Activated CD4-positive, alpha-beta T cell treated with anti-CD3 and anti-CD28 coated beads, Interleukin-2, amount 10 ng/mL, durations not matched to agents 7 days and 5 days (primary cell): ENCODE measurements around the gene PRSS50. TPM values are rescaled to one million over a fixed set of nuclear protein-coding genes. Genes with fewer than 3 reads are reported as not detected.
"Not testable (repeated sequence)": the region's sequence is repeated elsewhere in the genome, so short reads cannot be mapped to it uniquely, and the experiment has no call there.

Experiments
- CTCF ChIA-PET: fragments of 350-600 bp; sonication (Branson Sonifier 250); formaldehyde crosslinking; loops from one replicate; lab custom pipeline; 2021; ENCODE audit warnings: antibody characterized with exemption; lab: Charles Lee
- POLR2A ChIA-PET: fragments of 350-600 bp; sonication (Branson Sonifier 250); formaldehyde crosslinking; loops from one replicate; lab custom pipeline; 2021; ENCODE audit warnings: antibody characterized with exemption; lab: Charles Lee
- DNase-seq: peaks from one replicate; pipeline ENCODE4 v3.0.0-alpha.2; 2020
- H3K27ac Mint-ChIP-seq: one replicate; pipeline ENCODE4 v1.8.0; 2021; ENCODE audit warnings: mild to moderate bottlenecking, moderate library complexity, mixed read lengths
- H3K27me3 Mint-ChIP-seq: one replicate; pipeline ENCODE4 v1.8.0; 2021; ENCODE audit warnings: mixed read lengths
- H3K36me3 Mint-ChIP-seq: one replicate; pipeline ENCODE4 v1.8.0; 2021; ENCODE audit warnings: low read depth, mixed read lengths
- H3K4me1 Mint-ChIP-seq: one replicate; pipeline ENCODE4 v1.8.0; 2021; ENCODE audit warnings: mixed read lengths
- H3K4me3 Mint-ChIP-seq: one replicate; pipeline ENCODE4 v1.8.0; 2021; ENCODE audit warnings: mild to moderate bottlenecking, moderate library complexity, mixed read lengths
- H3K9me3 Mint-ChIP-seq: one replicate; pipeline ENCODE4 v1.8.0; 2021; ENCODE audit warnings: mixed read lengths
- total RNA-seq, 2 experiments: library from RNA; stranded (reverse); gene quantifications; one replicate each; pipeline ENCODE4 v1.2.3, GENCODE V29; 2021

The PRSS50 gene
- total RNA-seq, 2 experiments from 2014 or later = not detected

DNA sequence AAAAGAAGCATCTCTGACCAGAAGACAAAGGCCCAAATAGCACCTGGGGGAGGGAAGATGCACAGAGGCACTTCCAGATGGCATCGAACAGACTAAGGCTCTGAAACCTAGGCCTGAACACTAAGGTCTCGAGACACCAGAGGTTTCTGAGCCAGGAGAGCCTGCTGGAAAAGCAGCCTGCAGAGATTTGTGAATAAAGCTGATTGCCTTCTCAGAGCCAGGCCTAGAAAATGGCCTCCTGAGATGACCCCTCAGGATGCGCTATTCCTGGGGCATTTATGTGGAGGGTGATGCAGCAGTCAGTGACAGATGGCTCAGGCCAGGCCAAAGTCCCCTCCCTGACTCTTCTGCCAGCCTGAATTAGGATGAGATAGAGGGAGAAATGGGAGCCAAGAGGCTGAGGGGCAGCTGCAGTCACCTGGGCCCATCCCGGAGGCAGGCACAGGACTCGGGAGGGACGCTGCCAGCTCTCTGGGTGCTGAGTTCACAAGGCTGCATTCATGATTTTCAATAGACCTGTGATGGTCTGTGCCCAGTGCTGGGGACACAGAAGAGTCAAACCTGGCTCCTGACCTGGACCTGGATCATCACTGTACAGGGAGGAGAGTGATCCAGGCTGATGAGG is 6.9 kb downstream of the PRSS50 start:
- H3K36me3 Mint-ChIP-seq = no peaks in the 10 kb centered on the region
- H3K4me3 Mint-ChIP-seq = no peak overlapping the region
- CTCF ChIA-PET = no interaction called here
- DNase-seq = no peak
- no peaks in the 10 kb centered on the region for H3K27me3 Mint-ChIP-seq
- POLR2A ChIA-PET = no interaction called here
- H3K27ac Mint-ChIP-seq = no peak overlapping the region
- H3K9me3 Mint-ChIP-seq = no peaks in the 10 kb centered on the region
- no peaks in the 10 kb centered on the region for H3K4me1 Mint-ChIP-seq

DNA sequence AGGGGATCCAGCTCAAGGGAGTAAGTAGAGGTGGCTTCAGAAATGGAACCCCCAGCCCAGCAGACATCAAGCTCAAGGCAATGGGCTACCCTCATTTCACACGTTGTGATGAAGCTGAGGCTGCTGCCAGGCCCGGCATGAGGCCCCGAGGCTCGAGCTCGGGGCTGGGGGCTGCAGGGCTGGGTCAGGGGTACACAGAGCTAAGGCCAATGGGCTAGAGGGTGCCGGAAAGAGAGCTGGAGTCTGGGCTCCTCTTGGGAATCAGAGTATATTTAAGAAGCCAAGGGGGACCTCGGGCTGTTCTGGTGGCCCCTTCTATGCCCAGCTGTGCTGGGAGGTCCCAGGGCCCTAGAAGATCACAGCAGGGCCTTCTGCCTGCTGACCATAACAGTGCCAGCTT is 7.4 kb downstream of the PRSS50 start:
- Mint-ChIP-seq H3K9me3 (no peaks in the 10 kb centered on the region), H3K27me3 (no peaks in the 10 kb centered on the region), H3K36me3 (no peaks in the 10 kb centered on the region), H3K4me1 (no peaks in the 10 kb centered on the region), H3K27ac (no peak overlapping the region), H3K4me3 (no peak overlapping the region)
- POLR2A ChIA-PET = no interaction called here
- no peak for DNase-seq
- CTCF ChIA-PET = no interaction called here

DNA sequence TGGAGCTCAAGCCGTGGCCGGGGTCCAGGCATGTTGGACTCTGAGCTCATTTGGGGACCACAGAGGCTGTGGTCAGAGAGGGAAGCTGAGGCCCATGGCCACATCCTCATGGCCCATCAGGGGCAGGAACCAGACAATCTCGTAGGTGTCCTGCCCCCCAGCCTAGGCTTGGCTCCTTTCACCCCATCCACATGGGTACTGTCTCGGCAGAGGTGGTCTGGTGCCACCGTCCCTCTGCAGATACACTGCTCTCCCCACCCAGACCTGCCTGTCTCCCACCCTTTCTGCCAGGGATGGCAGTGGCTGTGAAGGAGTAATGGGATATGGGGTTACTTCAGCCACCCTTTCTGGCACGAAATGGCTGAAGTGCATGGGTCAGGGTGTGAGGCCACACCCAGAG is 7.9 kb downstream of the PRSS50 start:
- Mint-ChIP-seq H3K4me3 (no peak overlapping the region), H3K27me3 (no peaks in the 10 kb centered on the region), H3K9me3 (no peaks in the 10 kb centered on the region), H3K36me3 (no peaks in the 10 kb centered on the region), H3K4me1 (no peaks in the 10 kb centered on the region), H3K27ac (no peak overlapping the region)
- no peak for DNase-seq
- CTCF ChIA-PET = no interaction called here
- POLR2A ChIA-PET = no interaction called here

DNA sequence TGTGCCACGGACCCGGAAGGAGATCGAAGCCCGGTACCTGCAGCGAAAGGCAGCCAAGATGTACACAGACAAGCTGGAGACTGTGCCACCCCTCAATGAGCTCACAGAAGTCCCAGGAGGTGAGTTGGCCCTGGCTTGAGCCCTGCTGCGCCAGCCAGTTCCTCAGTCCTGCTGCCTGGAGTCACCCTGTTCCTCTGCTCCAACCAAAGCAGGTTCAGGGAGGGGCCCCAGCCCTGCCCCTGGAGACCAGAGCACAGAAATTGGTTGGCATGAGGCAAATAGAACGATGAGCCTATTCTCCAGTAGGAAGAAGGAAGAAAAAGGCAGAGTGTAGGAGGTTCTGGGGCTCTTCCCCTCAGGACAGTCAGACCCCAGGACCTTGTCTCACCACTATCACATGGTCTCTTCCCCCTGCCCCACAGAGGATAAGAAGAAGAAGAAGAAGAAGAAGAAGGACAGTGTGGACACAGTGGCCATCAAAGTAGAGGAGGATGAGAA is 8.5 kb downstream of the PRSS50 start:
- Mint-ChIP-seq H3K36me3 (no peaks in the 10 kb centered on the region), H3K4me1 (no peaks in the 10 kb centered on the region), H3K9me3 (no peaks in the 10 kb centered on the region), H3K27me3 (no peaks in the 10 kb centered on the region), H3K4me3 (no peak overlapping the region), H3K27ac (no peak overlapping the region)
- POLR2A ChIA-PET = no interaction called here
- no peak for DNase-seq
- CTCF ChIA-PET = no interaction called here

DNA sequence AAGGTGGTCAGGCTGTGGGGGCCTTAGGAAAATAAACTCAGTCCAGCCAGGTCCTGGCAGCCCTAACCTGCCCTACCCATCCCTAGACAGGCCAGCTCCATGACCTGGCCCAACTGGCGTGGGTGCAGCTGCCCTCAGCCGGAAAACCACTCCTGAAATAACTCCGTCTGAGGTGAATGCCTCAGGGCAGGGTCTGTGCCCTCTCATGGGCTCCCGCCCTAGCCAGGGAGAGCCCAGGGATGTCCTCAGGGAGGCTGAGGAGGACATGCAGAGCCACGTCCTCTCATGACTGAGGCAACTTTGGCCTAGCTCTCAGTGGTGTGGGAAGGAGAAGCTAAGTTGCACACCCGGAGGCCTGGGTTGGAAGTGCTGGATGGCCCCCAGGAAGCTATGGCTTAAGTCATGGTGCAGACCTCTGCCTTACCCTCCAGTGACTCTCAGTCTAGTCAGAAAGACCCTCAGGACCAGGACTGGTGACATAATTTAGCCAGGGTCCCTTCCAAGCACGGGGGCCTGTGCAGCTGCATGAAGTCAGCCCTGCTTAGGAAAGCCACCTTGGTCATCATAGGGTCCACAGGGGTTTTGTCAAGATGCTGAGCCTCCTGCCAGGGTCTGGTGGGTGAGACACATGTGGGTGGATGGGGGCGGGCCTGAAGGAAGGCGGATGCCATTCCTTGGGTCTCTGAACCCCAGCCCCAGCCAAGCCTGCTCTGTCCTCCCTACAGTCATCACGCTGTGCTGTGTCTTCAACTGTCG is 9.1 kb downstream of the PRSS50 start:
- Mint-ChIP-seq H3K27me3 (no peaks in the 10 kb centered on the region), H3K9me3 (no peaks in the 10 kb centered on the region), H3K36me3 (no peaks in the 10 kb centered on the region), H3K4me1 (no peaks in the 10 kb centered on the region), H3K27ac (no peak overlapping the region), H3K4me3 (no peak overlapping the region)
- ChIA-PET CTCF (interaction anchor here (1.1 to 1.2 kb wide), 2 partner anchors 9 to 186 kb away, joined by 3 read pairs; partner anchors contain the start of gene PRSS50), POLR2A (no interaction called here)
- DNase-seq = no peak

DNA sequence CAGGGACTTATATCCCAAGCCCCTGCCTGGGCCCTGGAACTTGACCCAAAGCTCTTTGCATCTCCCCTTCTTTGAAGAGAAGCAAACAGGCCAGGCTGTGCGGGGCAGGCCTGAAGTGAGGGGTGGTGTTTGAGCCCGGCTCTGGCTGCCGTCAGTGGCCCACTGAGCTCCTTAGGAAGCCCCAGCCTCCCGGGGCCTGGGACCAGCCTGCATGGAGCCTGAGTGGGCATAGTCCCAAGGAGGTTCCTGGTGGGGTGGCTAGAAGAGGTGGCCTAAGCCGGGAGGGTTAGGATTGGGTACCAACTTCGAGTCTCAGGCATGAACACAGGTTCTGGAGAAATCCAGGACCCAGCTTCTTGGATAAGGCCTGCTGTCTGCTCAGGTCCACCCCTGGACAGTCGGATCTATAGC is 10.1 kb downstream of the PRSS50 start:
- H3K36me3 Mint-ChIP-seq = no peaks in the 10 kb centered on the region
- H3K4me1 Mint-ChIP-seq = no peaks in the 10 kb centered on the region
- ChIA-PET CTCF (interaction anchor here (0.9 to 1.2 kb wide), 4 partner anchors 8 to 187 kb away, joined by 3 to 4 read pairs (median 3); partner anchors contain the start of gene PRSS50), POLR2A (no interaction called here)
- DNase-seq = no peak
- H3K4me3 Mint-ChIP-seq = no peak overlapping the region
- no peaks in the 10 kb centered on the region for H3K9me3 Mint-ChIP-seq
- H3K27me3 Mint-ChIP-seq = peaks cover under 1% of the 10 kb centered on the region
- H3K27ac Mint-ChIP-seq = no peak overlapping the region

DNA sequence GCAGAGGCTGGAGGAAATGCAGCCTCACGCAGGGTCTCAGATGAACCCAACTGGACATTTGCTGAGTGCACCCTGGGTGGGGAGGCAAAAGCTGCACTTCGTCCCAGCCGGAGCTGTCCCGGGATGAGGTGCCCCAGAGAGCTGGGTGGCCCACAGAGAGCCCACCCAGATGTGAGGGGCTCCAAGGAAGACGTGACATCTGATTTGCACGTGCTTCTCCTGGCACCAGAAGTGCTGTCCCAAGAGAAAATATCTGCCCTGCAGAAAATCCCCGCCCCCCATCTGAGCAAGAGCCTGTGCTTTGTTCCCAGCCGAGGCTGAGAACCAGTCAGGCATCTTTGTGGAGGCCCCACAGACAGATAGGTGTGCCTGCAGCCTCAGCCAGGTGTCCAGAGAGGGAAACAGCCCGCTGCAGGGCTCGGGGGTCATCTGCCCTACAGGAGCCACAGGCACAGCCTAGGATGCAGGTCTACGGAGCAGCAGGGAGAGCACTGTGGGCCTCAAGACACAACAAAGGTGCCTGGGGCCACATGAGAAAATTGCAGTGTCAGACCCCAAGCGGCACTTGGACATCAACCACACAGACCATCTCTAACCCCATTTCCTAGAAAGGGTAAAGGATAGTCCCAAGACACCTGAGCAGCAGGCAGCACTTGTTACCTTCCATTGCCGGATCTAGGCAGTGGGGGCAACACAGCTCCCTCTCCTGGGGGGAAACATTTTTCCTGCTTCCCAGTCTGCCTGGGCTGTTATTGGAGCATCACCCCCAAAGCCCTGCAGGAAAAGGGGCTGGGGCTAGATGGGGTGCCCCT is 10.7 kb downstream of the PRSS50 start:
- Mint-ChIP-seq H3K27me3 (peaks cover 7% of the 10 kb centered on the region), H3K9me3 (no peaks in the 10 kb centered on the region), H3K4me3 (no peak overlapping the region), H3K27ac (no peak overlapping the region), H3K4me1 (peaks cover 2% of the 10 kb centered on the region), H3K36me3 (no peaks in the 10 kb centered on the region)
- no peak for DNase-seq
- ChIA-PET POLR2A (no interaction called here), CTCF (interaction anchor here (0.9 to 1.2 kb wide), 3 partner anchors 9 to 14 kb away, joined by 3 to 4 read pairs (median 3); no protein-coding TSS in a partner anchor)

DNA sequence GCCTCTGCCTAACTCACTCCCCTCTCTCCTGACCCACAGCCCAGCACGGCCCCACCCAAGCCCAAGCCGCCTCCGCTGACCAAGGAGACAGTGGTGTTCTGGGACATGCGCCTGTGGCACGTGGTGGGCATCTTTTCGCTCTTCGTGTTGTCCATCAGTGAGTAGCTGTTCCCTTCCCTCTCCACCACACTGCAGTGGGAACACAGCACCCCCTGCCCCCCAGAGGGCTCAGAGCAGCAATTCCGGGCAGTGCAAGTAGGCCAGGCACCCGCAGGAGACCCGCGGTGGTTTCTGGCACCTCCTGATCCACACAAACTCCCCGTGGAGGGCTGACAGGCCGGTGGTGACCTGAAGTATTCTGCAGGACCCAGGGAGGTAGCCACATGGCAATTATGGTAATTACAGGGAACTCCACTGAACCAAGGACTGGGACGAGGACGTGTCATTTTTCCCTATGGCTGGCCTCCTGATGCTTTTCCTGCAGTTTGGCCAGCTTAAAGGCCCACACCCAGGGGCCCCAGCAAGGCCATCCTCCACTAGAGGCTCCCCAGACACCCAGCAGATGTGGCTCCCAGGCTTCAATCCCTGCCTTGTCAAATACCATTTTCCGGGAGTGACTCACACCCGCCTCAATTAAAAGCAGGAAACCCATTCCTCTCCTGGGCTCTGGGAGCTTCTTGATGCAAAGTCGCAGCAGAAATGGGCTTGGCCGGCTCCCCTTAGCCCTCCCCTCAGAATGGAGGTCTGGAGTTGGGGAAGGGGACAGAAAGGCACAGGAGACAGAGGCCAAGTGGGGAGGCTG is 11.7 kb downstream of the PRSS50 start:
- CTCF ChIA-PET = interaction anchor here (0.6 to 1.2 kb wide), 4 partner anchors 9 to 44 kb away, joined by 3 to 4 read pairs (median 3); no protein-coding TSS in a partner anchor
- Mint-ChIP-seq H3K9me3 (no peaks in the 10 kb centered on the region), H3K36me3 (no peaks in the 10 kb centered on the region), H3K27ac (no peak overlapping the region), H3K4me3 (no peak overlapping the region), H3K4me1 (peaks cover 6% of the 10 kb centered on the region), H3K27me3 (peaks cover 12% of the 10 kb centered on the region)
- POLR2A ChIA-PET = no interaction called here
- DNase-seq = no peak

DNA sequence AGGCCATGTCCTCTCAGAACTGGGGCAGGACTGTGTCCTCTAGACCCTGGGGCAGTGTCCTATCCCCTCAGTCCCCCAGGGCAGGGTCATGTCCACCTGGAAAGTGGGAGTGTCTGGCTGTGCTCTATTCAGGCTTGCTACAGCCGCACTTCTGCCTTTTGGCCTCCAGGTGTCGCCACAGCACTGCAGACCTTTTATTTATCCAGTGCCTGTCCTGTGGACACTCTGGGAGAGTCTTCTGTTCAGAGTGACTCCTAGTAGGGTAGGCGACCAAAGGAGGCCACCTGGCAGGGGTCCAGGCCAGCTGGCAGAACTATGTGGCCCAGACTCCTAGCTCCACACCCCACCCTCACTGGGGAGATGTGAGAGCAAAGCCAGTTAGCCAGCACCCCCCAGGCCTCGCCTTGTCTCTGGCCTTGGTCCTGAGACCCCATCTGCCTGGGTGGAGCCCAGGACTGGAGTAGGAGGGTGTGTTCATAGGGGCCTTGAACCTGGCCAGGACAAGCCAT is 12.6 kb downstream of the PRSS50 start:
- Mint-ChIP-seq H3K27ac (no peak overlapping the region), H3K4me1 (peaks cover 6% of the 10 kb centered on the region), H3K36me3 (no peaks in the 10 kb centered on the region), H3K4me3 (no peak overlapping the region), H3K9me3 (no peaks in the 10 kb centered on the region), H3K27me3 (peaks cover 15% of the 10 kb centered on the region)
- ChIA-PET CTCF (interaction anchor here (0.6 to 1.2 kb wide), 3 partner anchors 10 to 43 kb away, joined by 3 to 4 read pairs (median 3); no protein-coding TSS in a partner anchor), POLR2A (no interaction called here)
- DNase-seq = peak; percentile 74

DNA sequence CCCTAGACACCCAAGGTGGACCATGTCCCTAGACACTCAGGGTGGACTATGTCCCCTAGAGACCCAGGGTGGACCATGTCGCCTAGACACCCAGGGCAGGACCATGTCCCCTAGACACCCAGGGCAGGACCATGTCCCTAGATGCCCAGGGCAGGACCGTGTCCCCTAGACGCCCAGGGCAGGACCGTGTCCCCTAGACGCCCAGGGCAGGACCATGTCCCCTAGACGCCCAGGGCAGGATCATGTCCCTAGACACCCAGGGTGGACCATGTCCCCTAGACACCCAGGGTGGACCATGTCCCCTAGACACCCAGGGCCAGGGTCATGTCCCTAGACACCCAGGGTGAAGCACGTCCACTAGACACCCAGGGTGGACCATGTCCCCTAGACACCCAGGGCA is 13.3 kb downstream of the PRSS50 start:
- CTCF ChIA-PET, H3K36me3 Mint-ChIP-seq, POLR2A ChIA-PET, H3K4me3 Mint-ChIP-seq, DNase-seq, H3K4me1 Mint-ChIP-seq, H3K9me3 Mint-ChIP-seq, H3K27ac Mint-ChIP-seq: not testable (repeated sequence)
- H3K27me3 Mint-ChIP-seq = peaks cover 15% of the 10 kb centered on the region

DNA sequence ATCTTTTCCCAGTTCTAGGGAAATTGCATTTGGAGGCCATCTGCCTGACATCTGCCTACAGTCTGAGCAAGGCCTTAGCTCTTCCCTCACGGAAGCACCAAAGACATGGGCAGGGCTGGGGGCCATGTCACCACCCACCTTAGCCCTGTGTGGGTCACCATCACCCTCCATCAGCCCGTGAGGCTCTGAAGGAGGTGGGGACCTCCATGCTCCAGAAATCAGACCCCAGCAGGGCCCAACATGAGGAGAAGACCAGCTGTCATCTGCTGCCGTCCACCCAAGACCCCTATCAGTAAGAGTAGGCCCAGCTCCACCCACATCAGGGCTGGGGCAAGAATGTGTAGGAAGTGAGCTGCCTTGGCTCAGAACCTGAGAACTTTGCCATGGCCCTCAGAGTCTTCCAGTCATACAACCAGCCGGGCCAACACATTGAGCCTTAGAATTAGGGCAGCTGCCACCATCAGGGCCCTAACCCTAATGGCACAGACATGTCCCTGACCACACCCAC is 14.6 kb downstream of the PRSS50 start:
- peak overlapping the region; percentile 36 for H3K27ac Mint-ChIP-seq
- H3K27me3 Mint-ChIP-seq = peaks cover 15% of the 10 kb centered on the region
- POLR2A ChIA-PET = no interaction called here

More for the DNA sequence above, 14.6 kb downstream of the PRSS50 start:
- no peaks in the 10 kb centered on the region for H3K9me3 Mint-ChIP-seq
- peaks cover 6% of the 10 kb centered on the region for H3K4me1 Mint-ChIP-seq
- H3K4me3 Mint-ChIP-seq = no peak overlapping the region
- CTCF ChIA-PET = interaction anchor here (1.0 kb wide), 2 partner anchors 12 to 61 kb away, joined by 3 read pairs; no protein-coding TSS in a partner anchor
- no peak for DNase-seq
- H3K36me3 Mint-ChIP-seq = no peaks in the 10 kb centered on the region
